ENCODE measurements around the gene RAP1B. TPM values are rescaled to one million over a fixed set of nuclear protein-coding genes. Genes with fewer than 3 reads are reported as not detected.

RAP1B gene
- total RNA-seq, 2 experiments from 2014 or later: 256 to 261 TPM

GRCh38 chr12:68648179-68648578 is 37.5 kb downstream of the RAP1B start:
- peaks cover 22% of the 10 kb centered on the region for H3K4me1 ChIP-seq (ENCODE audit: insufficient read depth, low read length)
- Mint-ChIP-seq H3K4me3 (peak overlapping the region; percentile 13), H3K36me3 (ENCODE audit: low read depth) (peaks cover 83% of the 10 kb centered on the region), H3K4me1 (ENCODE audit: low read depth) (peaks cover 74% of the 10 kb centered on the region), H3K9me3 (no peaks in the 10 kb centered on the region), H3K27me3 (no peaks in the 10 kb centered on the region), H3K27ac (peak overlapping the region; percentile 81)
- H3K27me3 ChIP-seq (ENCODE audit: control insufficient read depth in 1 of 2, insufficient read depth in 2 of 2, low read length in 2 of 2): no peaks in the 10 kb centered on the region
- ATAC-seq (ENCODE audit: poor library complexity): peak; percentile 65
- no peaks in the 10 kb centered on the region for H3K9me3 ChIP-seq (ENCODE audit: control insufficient read depth in 1 of 2, insufficient read depth in 1 of 2, low read length in 2 of 2)
- peaks cover 50% of the 10 kb centered on the region for H3K36me3 ChIP-seq (ENCODE audit: insufficient read depth, low read length)
- intact Hi-C loops (cut with DNase I, micrococcal nuclease): loop anchor here in 1 of 2 experiments (5.0 kb wide), 1 partner anchor 36 kb away; the partner anchor contains the start of gene RAP1B
- H3K27ac ChIP-seq (ENCODE audit: low read depth in 1 of 2, low read length in 2 of 2): no peak overlapping the region
- no peak for TF ChIP-seq CTCF (IDR thresholded peaks at IDR 0.05)
- ChIA-PET POLR2A (interaction anchor here (0.6 to 1.3 kb wide), 3 partner anchors 9 to 26 kb away, joined by 3 to 4 read pairs (median 3); no protein-coding TSS in a partner anchor), CTCF (no interaction called here)
- H3K4me3 ChIP-seq (ENCODE audit: low read length): no peak overlapping the region
- DNase-seq: no peak

- H3K9me3 ChIP-seq (ENCODE audit: control insufficient read depth in 1 of 2, insufficient read depth in 1 of 2, low read length in 2 of 2): peaks cover 0 to 3% of the 10 kb centered on the region in 2 experiments
- intact Hi-C loops (cut with DNase I, micrococcal nuclease): no loop called here
- Mint-ChIP-seq H3K4me3 (no peak overlapping the region), H3K27me3 (no peaks in the 10 kb centered on the region), H3K36me3 (ENCODE audit: low read depth) (peaks cover 37% of the 10 kb centered on the region), H3K4me1 (ENCODE audit: low read depth) (peaks cover 34% of the 10 kb centered on the region), H3K27ac (peak overlapping the region; percentile 72), H3K9me3 (no peaks in the 10 kb centered on the region)
- peak; percentile 27 for ATAC-seq (ENCODE audit: poor library complexity)
- no peak overlapping the region for H3K27ac ChIP-seq (ENCODE audit: low read depth in 1 of 2, low read length in 2 of 2)
- ChIA-PET CTCF (interaction anchor here (1.2 kb wide), 1 partner anchor 19 kb away, joined by 3 read pairs; no protein-coding TSS in a partner anchor), POLR2A (interaction anchor here (0.9 to 1.8 kb wide), 3 partner anchors 13 to 55 kb away, joined by 3 to 6 read pairs (median 3); partner anchors contain the start of gene RAP1B)
- peaks cover 12% of the 10 kb centered on the region for H3K36me3 ChIP-seq (ENCODE audit: insufficient read depth, low read length)
- H3K4me1 ChIP-seq (ENCODE audit: insufficient read depth, low read length): peaks cover 3% of the 10 kb centered on the region
- DNase-seq: no peak
- H3K4me3 ChIP-seq (ENCODE audit: low read length): no peak overlapping the region
- H3K27me3 ChIP-seq (ENCODE audit: control insufficient read depth in 1 of 2, insufficient read depth in 2 of 2, low read length in 2 of 2): no peaks in the 10 kb centered on the region
- no peak for TF ChIP-seq CTCF (IDR thresholded peaks at IDR 0.05)
Measured at GRCh38 chr12:68665016-68665569, 54.4 kb downstream of the RAP1B start.

GRCh38 chr12:68667291-68667690 is 56.6 kb downstream of the RAP1B start:
- peaks cover 24% of the 10 kb centered on the region for H3K36me3 Mint-ChIP-seq (ENCODE audit: low read depth)
- H3K27me3 Mint-ChIP-seq: no peaks in the 10 kb centered on the region
- H3K4me1 ChIP-seq (ENCODE audit: insufficient read depth, low read length): peaks cover 3% of the 10 kb centered on the region
- peaks cover 49% of the 10 kb centered on the region for H3K4me1 Mint-ChIP-seq (ENCODE audit: low read depth)
- no peak overlapping the region for H3K4me3 Mint-ChIP-seq
- ChIA-PET POLR2A (interaction anchor here (0.7 kb wide), 1 partner anchor 53 kb away, joined by 3 read pairs; no protein-coding TSS in a partner anchor), CTCF (no interaction called here)
- intact Hi-C loops (cut with DNase I, micrococcal nuclease): no loop called here
- DNase-seq (no peak), ATAC-seq (ENCODE audit: poor library complexity) (no peak)
- peaks cover 2% of the 10 kb centered on the region for H3K36me3 ChIP-seq (ENCODE audit: insufficient read depth, low read length)
- peak overlapping the region; percentile 72 for H3K27ac Mint-ChIP-seq
- peaks cover 0 to 3% of the 10 kb centered on the region in 2 experiments for H3K9me3 ChIP-seq (ENCODE audit: control insufficient read depth in 1 of 2, insufficient read depth in 1 of 2, low read length in 2 of 2)
- H3K27me3 ChIP-seq (ENCODE audit: control insufficient read depth in 1 of 2, insufficient read depth in 2 of 2, low read length in 2 of 2): no peaks in the 10 kb centered on the region
- TF ChIP-seq CTCF (IDR thresholded peaks at IDR 0.05): no peak
- H3K4me3 ChIP-seq (ENCODE audit: low read length): no peak overlapping the region
- no peak overlapping the region for H3K27ac ChIP-seq (ENCODE audit: low read depth in 1 of 2, low read length in 2 of 2)
- H3K9me3 Mint-ChIP-seq: no peaks in the 10 kb centered on the region
